HK-2 (cell line): ENCODE measurements around the gene RNPEP.
"Not testable (repeated sequence)": the region's sequence is repeated elsewhere in the genome, so short reads cannot be mapped to it uniquely, and the experiment has no call there.

Source experiments
- DNase-seq: peaks from one replicate; pipeline ENCODE4 v3.0.0-alpha.2; 2018; ENCODE audit not compliant: unreplicated experiment

The RNPEP gene

GRCh38 chr1:202036595-202037387 is 54.3 kb downstream of the RNPEP start:
- DNase-seq = no peak

- DNase-seq = no peak
Observed at GRCh38 chr1:202037706-202038296, 55.4 kb downstream of the RNPEP start.

GRCh38 chr1:202038688-202039346 is 56.4 kb downstream of the RNPEP start:
- DNase-seq = no peak

GRCh38 chr1:202045705-202046104 is 63.3 kb downstream of the RNPEP start:
- no peak for DNase-seq

GRCh38 chr1:202046227-202046626 is 63.8 kb downstream of the RNPEP start:
- no peak for DNase-seq

- no peak for DNase-seq
Observed at GRCh38 chr1:202046748-202047708, 64.6 kb downstream of the RNPEP start.

GRCh38 chr1:202047977-202048376 is 65.5 kb downstream of the RNPEP start:
- no peak for DNase-seq

- no peak for DNase-seq
Observed at GRCh38 chr1:202049129-202049528, 66.7 kb downstream of the RNPEP start.

- no peak for DNase-seq
Observed at GRCh38 chr1:202054094-202054493, 71.6 kb downstream of the RNPEP start.

- not testable (repeated sequence) for DNase-seq
Observed at GRCh38 chr1:202054673-202055072, 72.2 kb downstream of the RNPEP start.
